HG03025 (cell line): ENCODE data around the gene TNFSF10.
"Not testable (repeated sequence)": the region's sequence is repeated elsewhere in the genome, so short reads cannot be mapped to it uniquely, and the experiment has no call there.

Experiments
- ATAC-seq: cut with Tn5 transposase; IDR thresholded peaks from one replicate; pipeline ENCODE4 v1.9.1; 2021; ENCODE audit warnings: mild to moderate bottlenecking, moderate library complexity; ENCODE audit not compliant: unreplicated experiment, low FRiP score

TNFSF10 gene

DNA sequence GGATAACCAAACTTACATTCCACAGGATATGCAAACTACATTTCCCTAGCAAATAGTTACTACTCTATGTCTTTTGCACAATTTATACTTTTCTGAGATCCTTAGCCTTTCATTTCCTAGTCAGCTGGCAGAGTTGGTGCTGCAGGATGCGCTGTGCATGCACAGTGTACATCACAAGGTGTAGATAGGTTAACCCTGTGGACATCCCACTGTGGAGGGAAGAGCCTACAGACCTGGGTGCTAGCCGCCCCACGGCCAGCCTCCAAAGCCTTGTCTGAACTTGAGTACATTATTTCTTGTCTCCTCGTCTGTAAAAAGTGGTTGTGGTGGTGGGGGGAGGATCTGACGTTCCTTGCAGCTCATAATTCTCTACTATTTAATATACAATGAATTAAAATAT is 3.5 kb downstream of the TNFSF10 start:
- ATAC-seq: no peak

DNA sequence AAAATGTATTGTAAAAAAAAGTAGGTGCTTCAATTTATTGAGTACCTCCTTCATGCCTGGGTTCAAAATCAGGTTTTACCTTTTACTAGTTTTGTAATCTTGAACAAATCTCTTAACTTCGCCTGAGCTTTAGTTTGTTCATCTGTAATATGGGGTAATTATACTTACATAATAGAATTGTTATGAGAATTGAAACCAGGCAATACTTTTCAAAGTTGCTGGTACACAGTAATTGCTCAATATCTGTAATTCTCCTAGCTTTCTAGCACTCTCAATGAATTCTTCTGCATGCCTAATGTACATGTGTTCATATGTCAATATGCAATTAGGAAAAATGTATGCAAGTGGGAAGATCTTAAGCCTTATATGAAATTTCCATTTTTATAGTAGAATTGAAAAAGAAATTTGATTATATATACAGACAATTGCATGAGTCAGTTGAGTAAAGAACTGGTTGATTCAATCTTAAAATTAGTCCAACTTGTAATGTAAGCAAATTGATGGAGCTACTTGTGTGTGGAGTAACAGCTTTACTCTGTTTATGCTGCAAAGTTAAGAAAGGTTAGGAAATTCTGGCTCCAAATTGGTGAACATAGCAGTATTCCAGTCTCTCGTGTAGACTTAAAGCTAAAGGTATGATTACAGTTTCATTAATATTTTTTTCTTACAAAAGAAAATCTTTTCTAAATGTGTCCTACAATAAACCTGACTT is 4.1 kb downstream of the TNFSF10 start:
- ATAC-seq: no peak

DNA sequence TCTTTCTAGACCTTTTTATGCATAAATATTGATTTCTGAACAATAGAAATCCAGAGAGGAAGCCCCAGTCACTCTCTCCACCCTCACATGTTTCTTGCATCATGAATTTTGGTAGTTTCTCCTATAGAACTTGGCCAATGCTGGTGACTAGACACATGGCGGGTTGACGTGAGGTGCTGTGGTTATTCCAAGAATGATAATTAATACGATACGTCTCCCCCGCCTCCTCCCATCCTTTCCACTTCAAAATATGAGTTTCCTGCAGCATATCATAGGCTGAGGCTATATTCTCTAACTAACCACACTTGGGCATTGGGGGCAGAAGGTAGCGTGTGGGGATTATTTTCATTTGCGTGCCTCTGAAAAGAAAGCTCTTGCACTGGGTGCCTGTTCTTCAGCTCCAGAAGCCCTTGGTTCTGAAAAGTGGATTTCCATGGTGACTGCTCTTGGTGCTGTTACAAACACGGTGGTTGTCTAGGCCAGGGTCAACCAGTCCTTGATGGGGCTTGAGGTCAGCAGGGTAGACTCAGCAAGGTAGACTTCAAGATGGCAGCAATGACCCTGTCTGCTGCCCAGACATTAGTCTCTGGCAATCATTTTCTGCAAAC is 5.3 kb downstream of the TNFSF10 start:
- ATAC-seq: no peak

DNA sequence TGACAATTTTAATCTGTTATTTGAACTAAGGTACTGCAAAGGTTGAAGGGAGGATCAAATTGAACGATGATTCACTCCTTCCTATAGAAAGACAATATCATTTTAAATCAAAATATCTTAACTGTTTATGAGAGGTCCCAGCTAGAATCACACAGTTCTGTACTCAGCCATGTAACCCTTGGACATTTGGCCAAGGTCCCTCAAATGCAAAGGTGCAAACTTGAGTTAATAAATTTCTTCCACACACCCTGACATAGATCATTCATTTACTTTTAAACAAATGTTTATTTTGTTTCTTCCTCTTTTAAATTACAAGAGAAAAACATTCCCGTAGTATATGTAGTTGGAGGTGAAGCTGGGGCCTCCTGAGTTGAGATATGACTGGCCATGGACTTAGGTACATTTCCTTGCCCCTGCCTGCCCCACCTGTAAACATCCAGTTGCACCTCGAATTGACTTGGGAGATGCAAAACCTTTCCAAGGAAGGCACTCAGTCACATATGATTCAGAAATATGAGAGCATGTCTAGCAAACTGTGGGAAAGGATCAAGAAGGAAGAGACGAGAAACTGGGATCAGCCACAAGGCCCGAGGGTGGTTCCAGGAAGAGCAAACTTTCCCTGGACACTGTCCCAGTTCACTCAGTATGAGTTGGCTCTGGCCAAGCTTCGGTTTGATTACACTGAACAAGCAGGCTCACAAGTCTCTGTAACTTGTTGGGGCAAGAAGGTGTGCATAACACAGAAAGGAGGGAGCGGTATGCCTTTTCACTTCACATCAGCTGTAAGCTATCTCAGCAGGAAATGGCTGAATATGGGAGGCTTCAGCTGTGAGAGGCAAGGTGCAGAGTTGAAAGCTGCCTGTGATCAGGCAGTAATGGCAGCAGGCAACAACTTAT is 6.7 kb downstream of the TNFSF10 start:
- ATAC-seq: no peak

DNA sequence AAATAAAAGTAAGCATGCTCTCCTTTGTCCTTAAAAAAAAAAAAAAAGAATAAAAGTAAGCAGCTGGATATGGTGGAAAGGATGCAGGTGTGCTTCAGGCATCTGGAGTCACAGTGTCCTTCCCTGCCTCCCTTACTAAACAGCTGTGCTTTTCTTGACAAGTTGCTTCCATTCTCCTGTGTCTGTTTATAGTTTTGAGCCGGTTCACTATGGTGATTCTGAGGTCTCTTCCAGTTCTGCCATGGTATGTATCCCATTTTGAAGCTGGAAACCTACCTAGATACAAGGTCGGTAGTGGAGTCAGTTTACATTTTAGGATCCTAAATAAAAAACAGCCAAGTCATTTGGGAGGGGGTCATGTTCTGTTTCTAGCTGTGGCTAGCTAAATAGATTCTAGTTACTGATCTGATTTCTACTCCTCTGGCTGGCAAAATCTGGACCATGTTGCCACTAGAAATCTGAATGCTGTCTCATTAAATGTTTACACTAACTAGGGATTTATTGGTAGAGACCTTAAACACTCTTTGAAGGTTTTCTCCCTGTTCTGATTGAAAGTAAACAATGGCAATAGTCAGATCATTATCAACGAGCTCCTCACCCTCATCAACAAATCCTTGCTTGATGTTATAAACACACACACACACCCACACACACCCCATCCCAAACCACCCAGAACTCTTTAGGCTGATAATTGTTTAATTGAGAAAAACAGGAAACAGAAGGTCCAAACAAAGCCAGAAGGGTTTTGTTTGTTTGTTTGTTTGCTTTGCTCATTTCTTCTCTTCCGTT is 7.9 kb downstream of the TNFSF10 start:
- no peak for ATAC-seq

DNA sequence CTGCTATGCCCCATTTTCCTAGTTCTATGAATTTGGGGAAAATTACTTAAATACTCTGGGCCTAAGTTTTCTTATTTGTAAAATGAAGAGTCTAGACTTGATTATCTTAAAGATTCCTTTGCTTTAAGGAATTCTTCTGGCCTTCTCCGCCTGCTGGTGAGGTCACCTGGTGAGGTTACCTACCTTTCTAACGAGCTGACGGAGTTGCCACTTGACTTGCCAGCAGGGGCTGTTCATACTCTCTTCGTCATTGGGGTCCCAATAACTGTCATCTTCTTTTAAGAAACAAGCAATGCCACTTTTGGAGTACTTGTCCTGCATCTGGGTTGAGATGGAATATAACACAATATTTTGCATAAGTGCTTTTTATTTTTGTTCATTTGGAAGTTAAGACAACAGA is 8.6 kb downstream of the TNFSF10 start:
- ATAC-seq: no peak

DNA sequence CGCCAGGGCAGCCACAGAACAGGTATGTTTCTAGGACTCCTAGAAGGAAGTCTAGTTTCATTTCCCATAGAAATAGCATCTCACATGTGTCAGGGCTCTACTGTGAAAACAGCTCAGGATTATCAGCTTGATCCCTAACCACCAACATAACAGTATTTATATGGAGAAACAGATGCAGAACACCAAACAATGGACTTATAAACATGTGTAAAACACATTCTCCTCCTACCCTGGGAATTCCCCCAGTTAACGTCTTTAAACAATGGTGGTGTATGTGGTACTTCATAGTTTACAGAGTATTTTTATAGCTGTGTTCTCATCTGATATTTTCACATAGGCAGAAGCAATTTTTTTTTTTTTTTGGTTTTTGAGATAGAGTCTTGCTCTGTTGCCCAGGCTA is 9.7 kb downstream of the TNFSF10 start:
- ATAC-seq: no peak

DNA sequence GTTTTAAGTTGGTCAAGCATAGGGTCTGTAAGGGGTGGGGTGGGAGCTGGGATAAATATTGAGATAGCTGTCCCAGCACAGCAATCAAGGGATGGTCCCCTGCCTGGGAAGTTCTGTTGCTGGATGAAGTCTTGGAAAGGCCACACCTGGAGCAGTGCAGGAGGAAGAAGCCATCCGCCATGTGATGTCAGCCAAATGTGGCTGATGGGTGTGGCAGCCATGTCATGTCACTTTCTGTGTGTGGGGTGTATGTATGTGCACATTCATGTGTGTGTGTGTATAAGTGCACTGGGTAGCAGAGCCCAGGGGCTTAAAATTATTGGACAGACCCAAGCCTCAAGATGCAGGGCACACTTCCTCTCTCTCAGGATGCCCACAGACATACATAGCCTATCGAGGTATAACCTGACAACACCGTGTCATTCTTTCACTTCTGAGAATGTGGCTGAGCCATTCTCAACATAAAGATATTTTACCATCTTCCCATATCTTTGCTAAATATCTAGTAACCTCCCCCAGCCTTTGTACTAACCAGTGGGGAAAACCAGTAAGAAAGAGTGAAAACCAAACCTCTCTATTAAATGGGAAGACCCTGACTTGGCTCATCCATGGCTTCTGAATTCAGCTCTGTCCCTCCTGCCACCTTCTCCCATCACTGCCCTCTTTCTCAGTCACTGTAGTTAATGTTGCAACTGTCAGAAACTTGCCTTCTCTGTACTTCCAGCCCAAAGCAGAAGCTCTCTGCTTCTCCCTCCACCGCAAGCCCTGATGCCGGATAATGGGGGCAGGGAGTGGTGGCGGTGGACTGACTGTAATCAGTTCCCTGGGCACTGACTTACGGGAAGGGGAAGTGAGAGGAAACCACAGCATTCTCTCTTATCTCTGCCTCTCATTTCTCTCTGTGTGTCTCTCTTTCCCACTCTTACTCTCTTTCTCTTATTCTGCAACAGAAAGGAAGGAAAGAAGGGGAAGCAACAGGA is 11.2 kb downstream of the TNFSF10 start:
- ATAC-seq: peak; percentile 73

- ATAC-seq: no peak
Measured at GRCh38 chr3:172506094-172506493, 17.1 kb downstream of the TNFSF10 start.

DNA sequence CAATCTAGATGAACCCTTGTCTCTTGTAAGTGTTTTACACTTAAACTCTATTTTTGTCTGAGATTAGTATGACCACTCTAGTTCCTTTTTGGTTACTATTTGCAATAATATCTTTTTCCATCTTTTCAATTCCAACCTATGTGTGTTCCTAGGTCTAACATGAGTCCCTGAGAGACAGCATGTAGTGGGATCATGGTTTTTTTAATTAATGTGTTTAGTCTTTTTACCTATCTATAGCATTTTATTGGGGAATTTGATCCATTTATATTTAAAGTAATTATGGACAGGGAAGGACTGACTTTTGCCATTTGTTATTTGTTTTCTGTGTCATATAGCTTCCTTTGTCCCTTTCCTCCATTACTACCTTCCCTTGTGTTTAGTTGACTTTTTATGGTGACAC is 21.7 kb downstream of the TNFSF10 start:
- ATAC-seq: no peak

DNA sequence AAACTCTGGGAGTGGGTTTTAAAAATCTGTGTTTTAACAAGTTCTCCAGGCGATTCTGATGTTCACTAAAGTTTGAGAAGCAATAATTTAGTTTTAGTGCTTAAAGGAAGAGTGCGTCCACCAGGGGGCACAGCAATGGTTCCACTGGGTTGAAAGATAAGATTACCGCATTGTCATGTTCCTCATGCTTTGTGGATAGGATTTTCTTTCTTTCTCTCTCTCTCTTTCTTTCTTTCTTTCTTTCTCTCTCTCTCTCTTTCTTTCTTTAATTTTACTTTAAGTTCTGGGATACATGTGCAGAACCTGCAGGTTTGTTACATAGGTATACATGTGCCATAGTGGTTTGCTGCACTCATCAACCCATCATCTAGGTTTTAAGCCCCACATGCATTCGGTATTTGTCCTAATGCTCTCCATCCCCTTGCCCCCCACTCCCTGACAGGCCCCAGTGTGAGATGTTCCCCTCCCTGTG is 33.0 kb downstream of the TNFSF10 start:
- ATAC-seq: not testable (repeated sequence)

DNA sequence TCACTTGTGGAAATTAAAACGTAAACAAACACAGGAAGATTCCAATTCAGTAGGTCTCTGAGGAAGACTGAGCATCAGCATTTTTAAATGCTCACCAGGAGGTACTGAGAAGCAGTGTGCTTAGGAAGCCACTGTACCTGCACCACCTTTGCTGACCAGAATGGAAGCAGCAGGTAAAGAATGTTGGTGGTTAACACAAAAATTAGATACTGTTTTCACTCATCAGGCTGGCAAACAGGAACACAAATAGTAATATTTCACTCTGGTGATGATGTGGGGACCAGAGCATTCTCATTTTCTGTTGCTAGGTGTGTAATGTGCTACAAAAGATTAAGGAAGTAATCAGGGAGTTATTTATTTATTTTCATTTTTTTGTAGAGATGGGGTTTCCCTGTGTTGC is 45.1 kb downstream of the TNFSF10 start:
- no peak for ATAC-seq

DNA sequence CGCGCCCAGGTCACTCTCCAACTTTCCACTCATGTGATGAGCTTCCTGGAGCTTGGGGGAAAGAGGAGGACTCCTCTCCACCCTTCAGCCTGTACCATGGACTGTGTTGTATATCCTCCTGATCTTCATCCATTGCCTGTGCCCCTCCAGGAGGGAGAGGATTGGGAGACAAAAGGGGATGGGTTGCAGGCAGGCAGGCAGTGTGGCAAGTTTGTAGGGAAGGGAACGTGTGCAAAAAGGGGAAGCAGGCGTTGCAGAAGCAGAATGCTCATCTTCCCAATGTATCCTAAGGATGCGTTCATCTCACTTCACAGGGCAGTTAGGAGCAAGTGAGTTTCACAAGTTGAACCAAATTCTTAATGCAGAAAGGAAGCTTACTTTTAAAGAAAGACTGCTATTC is 46.9 kb downstream of the TNFSF10 start:
- no peak for ATAC-seq

GRCh38 chr3:172475703-172476102 is 47.5 kb downstream of the TNFSF10 start:
- ATAC-seq: no peak

- ATAC-seq: no peak
Measured at GRCh38 chr3:172471903-172472302, 51.3 kb downstream of the TNFSF10 start.

- no peak for ATAC-seq
Measured at GRCh38 chr3:172470588-172470987, 52.6 kb downstream of the TNFSF10 start.

DNA sequence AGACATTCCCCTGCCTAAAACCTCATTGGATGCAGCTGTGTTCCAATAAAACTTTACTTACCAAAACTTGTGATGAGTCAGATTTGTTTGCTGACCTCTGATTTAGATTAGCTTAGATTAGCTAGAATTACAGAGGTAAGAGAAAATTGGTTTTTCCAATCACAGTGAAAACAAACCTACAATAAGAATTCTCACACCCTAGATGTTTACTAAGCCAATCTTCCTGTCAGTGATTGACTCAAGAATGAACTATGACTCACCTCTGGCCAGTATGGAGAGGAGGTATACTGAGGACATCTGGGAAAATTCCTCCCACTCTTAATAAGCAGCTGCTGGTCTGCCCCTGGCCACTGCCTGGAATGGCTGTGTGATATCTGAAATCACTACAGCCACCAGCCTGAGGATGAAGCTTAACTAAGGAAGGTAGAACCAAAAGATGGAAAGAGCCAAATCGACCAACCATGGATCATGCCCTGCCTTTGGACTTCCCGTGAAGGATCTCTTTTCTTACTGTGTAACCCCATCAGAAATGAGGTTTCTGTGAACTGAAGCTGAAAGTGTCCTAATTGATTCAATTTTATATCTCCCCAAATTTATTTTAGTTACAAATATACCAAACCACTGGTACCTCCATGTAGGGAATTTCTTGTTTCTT is 55.9 kb downstream of the TNFSF10 start:
- ATAC-seq: no peak

DNA sequence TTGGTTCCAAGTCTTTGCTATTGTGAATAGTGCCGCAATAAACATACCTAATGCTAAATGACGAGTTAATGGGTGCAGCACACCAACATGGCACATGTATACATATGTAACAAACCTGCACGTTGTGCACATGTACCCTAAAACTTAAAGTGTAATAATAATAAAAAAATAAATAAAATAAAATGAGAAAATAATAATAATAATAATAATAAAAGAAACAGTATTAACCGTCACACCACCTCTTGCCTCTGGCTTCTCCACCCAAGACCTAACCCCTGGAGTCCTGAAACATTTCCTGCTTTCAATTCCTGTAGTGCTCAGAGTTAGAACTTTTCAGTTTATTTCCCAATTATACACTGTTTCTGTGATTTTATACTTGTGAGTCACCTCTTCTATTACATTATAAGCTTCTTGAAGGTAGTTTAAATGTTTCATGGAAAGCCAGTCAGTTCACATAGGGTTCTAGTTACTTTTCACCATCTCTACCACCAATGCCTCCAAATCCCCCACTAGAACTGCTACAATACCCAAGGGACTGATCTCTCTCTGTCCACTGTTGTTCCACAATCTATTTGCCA is 56.6 kb downstream of the TNFSF10 start:
- no peak for ATAC-seq

GRCh38 chr3:172465281-172465680 is 57.9 kb downstream of the TNFSF10 start:
- ATAC-seq: no peak
